ENCODE measurements around the gene OR10P1. TPM values are rescaled to one million over a fixed set of nuclear protein-coding genes. Genes with fewer than 3 reads are reported as not detected.

The OR10P1 gene
- total RNA-seq, 1 donor from 2014 or later = not detected

GRCh38 chr12:55681142-55682077 lies 44.7 kb downstream of the OR10P1 start:
- Histone ChIP-seq H3K27ac (ENCODE audit: low read depth, low read length) (peak overlapping the region; percentile 80), H3K9ac (ENCODE audit: low read depth in 1 of 3, low read length in 3 of 3) (peak overlapping the region; percentile 59 to 76 (median 67))

GRCh38 chr12:55682087-55682796 lies 45.5 kb downstream of the OR10P1 start:
- peak overlapping the region; percentile 59 to 76 (median 67) for H3K9ac ChIP-seq (ENCODE audit: low read depth in 1 of 3, low read length in 3 of 3)
- H3K27ac ChIP-seq (ENCODE audit: low read depth, low read length) = peak overlapping the region; percentile 80
- peak overlapping the region; percentile 63 to 76 (median 63) for H3K4me3 ChIP-seq (ENCODE audit: low read length in 3 of 3)
- peaks cover 0 to 5% (median 0%) of the 10 kb centered on the region in 3 donors for H3K27me3 ChIP-seq (ENCODE audit: control insufficient read depth in 3 of 3, insufficient read depth in 3 of 3, low read length in 3 of 3)
- peaks cover 8 to 35% (median 16%) of the 10 kb centered on the region in 3 donors for H3K4me1 ChIP-seq (ENCODE audit: control insufficient read depth in 3 of 3, insufficient read depth in 3 of 3, low read length in 3 of 3)
- H3K9me3 ChIP-seq (ENCODE audit: control insufficient read depth in 3 of 3, low read length in 3 of 3) = no peaks in the 10 kb centered on the region
- H3K36me3 ChIP-seq (ENCODE audit: control insufficient read depth in 3 of 3, insufficient read depth in 3 of 3, low read length in 3 of 3) = peaks cover 19 to 22% (median 21%) of the 10 kb centered on the region in 3 donors

More at GRCh38 chr12:55681142-55682077, 44.7 kb downstream of the OR10P1 start:
- H3K9me3 ChIP-seq (ENCODE audit: control insufficient read depth in 3 of 3, low read length in 3 of 3) = no peaks in the 10 kb centered on the region
- H3K4me1 ChIP-seq (ENCODE audit: control insufficient read depth in 3 of 3, insufficient read depth in 3 of 3, low read length in 3 of 3) = peaks cover 8 to 30% (median 16%) of the 10 kb centered on the region in 3 donors
- peaks cover 13 to 18% (median 16%) of the 10 kb centered on the region in 3 donors for H3K36me3 ChIP-seq (ENCODE audit: control insufficient read depth in 3 of 3, insufficient read depth in 3 of 3, low read length in 3 of 3)
- H3K27me3 ChIP-seq (ENCODE audit: control insufficient read depth in 3 of 3, insufficient read depth in 3 of 3, low read length in 3 of 3) = peaks cover 0 to 5% (median 0%) of the 10 kb centered on the region in 3 donors
- peak overlapping the region; percentile 63 to 76 (median 63) for H3K4me3 ChIP-seq (ENCODE audit: low read length in 3 of 3)

- no peak overlapping the region for H3K4me3 ChIP-seq (ENCODE audit: low read length in 3 of 3)
- H3K9me3 ChIP-seq (ENCODE audit: control insufficient read depth in 3 of 3, low read length in 3 of 3) = no peaks in the 10 kb centered on the region
- peaks cover 8 to 35% (median 16%) of the 10 kb centered on the region in 3 donors for H3K4me1 ChIP-seq (ENCODE audit: control insufficient read depth in 3 of 3, insufficient read depth in 3 of 3, low read length in 3 of 3)
- peaks cover 0 to 5% (median 0%) of the 10 kb centered on the region in 3 donors for H3K27me3 ChIP-seq (ENCODE audit: control insufficient read depth in 3 of 3, insufficient read depth in 3 of 3, low read length in 3 of 3)
- no peak overlapping the region for H3K9ac ChIP-seq (ENCODE audit: low read depth in 1 of 3, low read length in 3 of 3)
- peaks cover 30 to 33% (median 30%) of the 10 kb centered on the region in 3 donors for H3K36me3 ChIP-seq (ENCODE audit: control insufficient read depth in 3 of 3, insufficient read depth in 3 of 3, low read length in 3 of 3)
- no peak overlapping the region for H3K27ac ChIP-seq (ENCODE audit: low read depth, low read length)
Observed at GRCh38 chr12:55683676-55684075, 47.0 kb downstream of the OR10P1 start.

GRCh38 chr12:55684761-55685370 lies 48.2 kb downstream of the OR10P1 start:
- Histone ChIP-seq H3K9ac (ENCODE audit: low read depth in 1 of 3, low read length in 3 of 3) (no peak overlapping the region), H3K4me3 (ENCODE audit: low read length in 3 of 3) (no peak overlapping the region), H3K4me1 (ENCODE audit: control insufficient read depth in 3 of 3, insufficient read depth in 3 of 3, low read length in 3 of 3) (peaks cover 8 to 35% (median 16%) of the 10 kb centered on the region in 3 donors), H3K27ac (ENCODE audit: low read depth, low read length) (no peak overlapping the region), H3K27me3 (ENCODE audit: control insufficient read depth in 3 of 3, insufficient read depth in 3 of 3, low read length in 3 of 3) (peaks cover 0 to 5% (median 0%) of the 10 kb centered on the region in 3 donors), H3K9me3 (ENCODE audit: control insufficient read depth in 3 of 3, low read length in 3 of 3) (no peaks in the 10 kb centered on the region), H3K36me3 (ENCODE audit: control insufficient read depth in 3 of 3, insufficient read depth in 3 of 3, low read length in 3 of 3) (peaks cover 38 to 40% (median 38%) of the 10 kb centered on the region in 3 donors)

- peaks cover 38 to 40% (median 38%) of the 10 kb centered on the region in 3 donors for H3K36me3 ChIP-seq (ENCODE audit: control insufficient read depth in 3 of 3, insufficient read depth in 3 of 3, low read length in 3 of 3)
- H3K4me1 ChIP-seq (ENCODE audit: control insufficient read depth in 3 of 3, insufficient read depth in 3 of 3, low read length in 3 of 3) = peaks cover 8 to 35% (median 16%) of the 10 kb centered on the region in 3 donors
- no peak overlapping the region for H3K27ac ChIP-seq (ENCODE audit: low read depth, low read length)
- peaks cover 0 to 5% (median 0%) of the 10 kb centered on the region in 3 donors for H3K27me3 ChIP-seq (ENCODE audit: control insufficient read depth in 3 of 3, insufficient read depth in 3 of 3, low read length in 3 of 3)
- H3K9ac ChIP-seq (ENCODE audit: low read depth in 1 of 3, low read length in 3 of 3) = no peak overlapping the region
- no peak overlapping the region for H3K4me3 ChIP-seq (ENCODE audit: low read length in 3 of 3)
- no peaks in the 10 kb centered on the region for H3K9me3 ChIP-seq (ENCODE audit: control insufficient read depth in 3 of 3, low read length in 3 of 3)
Observed at GRCh38 chr12:55685671-55686070, 49.0 kb downstream of the OR10P1 start.

- H3K36me3 ChIP-seq (ENCODE audit: control insufficient read depth in 3 of 3, insufficient read depth in 3 of 3, low read length in 3 of 3) = peaks cover 38 to 45% (median 43%) of the 10 kb centered on the region in 3 donors
- H3K27ac ChIP-seq (ENCODE audit: low read depth, low read length) = no peak overlapping the region
Observed at GRCh38 chr12:55686366-55687010, 49.8 kb downstream of the OR10P1 start.

More at GRCh38 chr12:55686366-55687010, 49.8 kb downstream of the OR10P1 start:
- no peaks in the 10 kb centered on the region for H3K9me3 ChIP-seq (ENCODE audit: control insufficient read depth in 3 of 3, low read length in 3 of 3)
- no peak overlapping the region for H3K4me3 ChIP-seq (ENCODE audit: low read length in 3 of 3)
- H3K4me1 ChIP-seq (ENCODE audit: control insufficient read depth in 3 of 3, insufficient read depth in 3 of 3, low read length in 3 of 3) = peaks cover 5 to 31% (median 11%) of the 10 kb centered on the region in 3 donors
- H3K9ac ChIP-seq (ENCODE audit: low read depth in 1 of 3, low read length in 3 of 3) = no peak overlapping the region
- peaks cover 0 to 5% (median 0%) of the 10 kb centered on the region in 3 donors for H3K27me3 ChIP-seq (ENCODE audit: control insufficient read depth in 3 of 3, insufficient read depth in 3 of 3, low read length in 3 of 3)

Small RNAs within 50 kb of the gene (small RNA-seq; reads per million reads assigned to genes)
- not detected for gene AC009779.5

Other genes with a start within 250 kb of the OR10P1 start
- gene OR6C65, start 236.4 kb upstream of the OR10P1 start, total RNA-seq = not detected
- not detected for gene OR6C76, start 210.6 kb upstream of the OR10P1 start, total RNA-seq
- not detected for gene OR6C2, start 192.8 kb upstream of the OR10P1 start, total RNA-seq
- gene OR6C70, start 166.8 kb upstream of the OR10P1 start, total RNA-seq = not detected
- gene OR6C68, start 144.5 kb upstream of the OR10P1 start, total RNA-seq = not detected
- gene OR6C4, start 87.3 kb upstream of the OR10P1 start, total RNA-seq = not detected
- gene OR2AP1, start 64.4 kb upstream of the OR10P1 start, total RNA-seq = not detected
- 123 TPM for gene ITGA7, start 71.0 kb downstream of the OR10P1 start, total RNA-seq
- 42.3 TPM for gene BLOC1S1, start 79.2 kb downstream of the OR10P1 start, total RNA-seq
- gene RDH5, start 83.5 kb downstream of the OR10P1 start, total RNA-seq = 19.8 TPM
- gene CD63, start 92.1 kb downstream of the OR10P1 start, total RNA-seq = 1,640 TPM
- 3.1 TPM for gene GDF11, start 106.2 kb downstream of the OR10P1 start, total RNA-seq
- gene SARNP, start 180.8 kb downstream of the OR10P1 start, total RNA-seq = 71.5 TPM
- 11.0 TPM for gene ORMDL2, start 181.1 kb downstream of the OR10P1 start, total RNA-seq
- gene DNAJC14, start 192.7 kb downstream of the OR10P1 start, total RNA-seq = 33.4 TPM
- 2.6 TPM for gene MMP19, start 206.0 kb downstream of the OR10P1 start, total RNA-seq

Measured in skeletal muscle tissue (tissue), 5 donors.